Measurements from ENCODE around the gene MOB1A. TPM values are rescaled to one million over a fixed set of nuclear protein-coding genes. Genes with fewer than 3 reads are reported as not detected.

Gene MOB1A
- total RNA-seq, 1 donor from 2014 or later: 53.1 TPM

- DNase-seq: peak; percentile 88
- intact Hi-C loops (cut with DNase I): no loop called here
- ATAC-seq (ENCODE audit: poor library complexity): peak; percentile 100
Observed at GRCh38 chr2:74119912-74120825, 58.5 kb downstream of the MOB1A start.

GRCh38 chr2:74119339-74119738 lies 59.3 kb downstream of the MOB1A start:
- ATAC-seq (ENCODE audit: poor library complexity): no peak
- no peak for DNase-seq
- intact Hi-C loops (cut with DNase I): no loop called here

- intact Hi-C loops (cut with DNase I): no loop called here
- ATAC-seq (ENCODE audit: poor library complexity) (no peak), DNase-seq (no peak)
Observed at GRCh38 chr2:74111380-74111779, 67.3 kb downstream of the MOB1A start.

- intact Hi-C loops (cut with DNase I): no loop called here
- ATAC-seq (ENCODE audit: poor library complexity) (no peak), DNase-seq (no peak)
Observed at GRCh38 chr2:74110537-74110936, 68.1 kb downstream of the MOB1A start.

- intact Hi-C loops (cut with DNase I): no loop called here
- ATAC-seq (ENCODE audit: poor library complexity) (no peak), DNase-seq (no peak)
Observed at GRCh38 chr2:74109551-74109950, 69.1 kb downstream of the MOB1A start.

- ATAC-seq (ENCODE audit: poor library complexity) (no peak), DNase-seq (no peak)
- intact Hi-C loops (cut with DNase I): no loop called here
Observed at GRCh38 chr2:74107071-74107470, 71.6 kb downstream of the MOB1A start.

GRCh38 chr2:74105413-74105812 lies 73.3 kb downstream of the MOB1A start:
- ATAC-seq (ENCODE audit: poor library complexity) (no peak), DNase-seq (no peak)
- intact Hi-C loops (cut with DNase I): no loop called here

GRCh38 chr2:74104839-74105238 lies 73.8 kb downstream of the MOB1A start:
- DNase-seq (no peak), ATAC-seq (ENCODE audit: poor library complexity) (no peak)
- intact Hi-C loops (cut with DNase I): no loop called here

- ATAC-seq (ENCODE audit: poor library complexity) (no peak), DNase-seq (no peak)
- intact Hi-C loops (cut with DNase I): no loop called here
Observed at GRCh38 chr2:74103763-74104162, 74.9 kb downstream of the MOB1A start.

Other genes with a start within 250 kb of the MOB1A start
- gene TET3, start 194.0 kb downstream of the MOB1A start, total RNA-seq: 2.0 TPM
- 89.6 TPM for gene BOLA3, start 31.0 kb downstream of the MOB1A start, total RNA-seq
- 19.0 TPM for gene MTHFD2, start 19.7 kb upstream of the MOB1A start, total RNA-seq
- gene SLC4A5, start 164.5 kb upstream of the MOB1A start, total RNA-seq: 1.3 TPM
- 149 TPM for gene DCTN1, start 201.4 kb upstream of the MOB1A start, total RNA-seq
- 0.62 TPM for gene C2orf81, start 242.7 kb upstream of the MOB1A start, total RNA-seq
- 2.2 TPM for gene WDR54, start 242.9 kb upstream of the MOB1A start, total RNA-seq

Data from Right ventricle myocardium superior (tissue), 1 donor.